ENCODE data around the gene NELFA. TPM values are rescaled to one million over a fixed set of nuclear protein-coding genes. Genes with fewer than 3 reads are reported as not detected.

Gene NELFA
- total RNA-seq, 1 experiment from 2014 or later = 58.3 TPM

DNA sequence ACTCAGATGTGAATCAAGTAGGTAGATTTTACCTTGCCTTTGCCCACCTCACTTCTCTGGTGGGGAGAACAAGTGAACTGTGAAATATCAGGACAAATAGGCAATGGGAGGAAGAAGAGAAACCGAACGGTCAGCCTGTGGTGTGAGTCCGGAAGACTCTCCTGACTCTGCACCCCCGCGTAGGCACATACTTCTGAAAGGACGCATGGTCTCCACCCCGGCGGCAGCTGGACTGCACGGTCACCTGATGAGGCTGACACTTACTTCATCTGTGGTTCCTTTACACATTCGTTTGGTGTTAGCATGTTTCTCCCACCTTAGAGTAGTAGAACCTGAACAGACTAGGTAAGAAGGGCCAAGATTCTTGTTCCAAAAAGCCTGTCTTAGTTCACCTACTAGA lies 58.4 kb downstream of the NELFA start:
- H3K36me3 ChIP-seq (ENCODE audit: insufficient read depth, low read length, poor library complexity, severe bottlenecking) = peaks cover 75% of the 10 kb centered on the region
- TF ChIP-seq, protein P1, sequence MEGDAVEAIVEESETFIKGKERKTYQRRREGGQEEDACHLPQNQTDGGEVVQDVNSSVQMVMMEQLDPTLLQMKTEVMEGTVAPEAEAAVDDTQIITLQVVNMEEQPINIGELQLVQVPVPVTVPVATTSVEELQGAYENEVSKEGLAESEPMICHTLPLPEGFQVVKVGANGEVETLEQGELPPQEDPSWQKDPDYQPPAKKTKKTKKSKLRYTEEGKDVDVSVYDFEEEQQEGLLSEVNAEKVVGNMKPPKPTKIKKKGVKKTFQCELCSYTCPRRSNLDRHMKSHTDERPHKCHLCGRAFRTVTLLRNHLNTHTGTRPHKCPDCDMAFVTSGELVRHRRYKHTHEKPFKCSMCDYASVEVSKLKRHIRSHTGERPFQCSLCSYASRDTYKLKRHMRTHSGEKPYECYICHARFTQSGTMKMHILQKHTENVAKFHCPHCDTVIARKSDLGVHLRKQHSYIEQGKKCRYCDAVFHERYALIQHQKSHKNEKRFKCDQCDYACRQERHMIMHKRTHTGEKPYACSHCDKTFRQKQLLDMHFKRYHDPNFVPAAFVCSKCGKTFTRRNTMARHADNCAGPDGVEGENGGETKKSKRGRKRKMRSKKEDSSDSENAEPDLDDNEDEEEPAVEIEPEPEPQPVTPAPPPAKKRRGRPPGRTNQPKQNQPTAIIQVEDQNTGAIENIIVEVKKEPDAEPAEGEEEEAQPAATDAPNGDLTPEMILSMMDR (conservative IDR thresholded peaks at IDR 0.05; ENCODE audit: low read depth, low read length) = no peak
- TF ChIP-seq EZH2 (IDR thresholded peaks at IDR 0.05; ENCODE audit: borderline replicate concordance, low read depth, low read length, poor library complexity, severe bottlenecking) = no peak
- CTCF ChIA-PET = no interaction called here

DNA sequence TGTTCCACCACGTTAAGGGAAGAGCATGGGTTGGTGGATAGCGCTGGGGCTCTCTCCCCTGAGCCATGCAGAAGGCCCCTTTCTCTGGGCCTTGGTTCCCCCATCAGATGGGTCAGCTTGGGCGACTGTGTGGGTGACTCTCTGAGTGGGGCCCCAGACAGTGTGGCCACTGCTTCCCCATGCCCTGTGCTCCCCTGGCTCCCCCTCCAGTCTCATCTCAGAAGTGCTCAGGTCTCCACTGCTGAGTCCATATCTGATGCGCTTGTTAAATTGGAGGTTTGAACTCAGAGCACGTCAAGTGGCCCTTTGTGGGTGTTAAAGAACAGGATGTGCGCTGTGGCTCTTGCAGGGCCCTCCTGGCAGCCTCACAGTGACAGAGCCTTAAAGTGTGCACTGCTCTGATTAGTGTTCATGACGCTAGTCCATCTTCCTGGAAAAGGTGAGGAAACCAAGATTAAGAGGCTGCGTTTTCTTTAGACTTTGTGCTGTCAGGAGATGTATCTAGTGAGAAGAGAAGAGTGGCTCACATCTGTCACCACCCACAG lies 59.8 kb downstream of the NELFA start:
- no peak for TF ChIP-seq EZH2 (IDR thresholded peaks at IDR 0.05; ENCODE audit: borderline replicate concordance, low read depth, low read length, poor library complexity, severe bottlenecking)
- TF ChIP-seq, protein P1 (conservative IDR thresholded peaks at IDR 0.05; ENCODE audit: low read depth, low read length) = no peak
- intact Hi-C loops (cut with micrococcal nuclease; ENCODE audit: unreplicated experiment) = no loop called here
- DNase-seq (ENCODE audit: low spot score) = no peak
- no peaks in the 10 kb centered on the region for H3K9me3 ChIP-seq (ENCODE audit: low read depth, low read length, poor library complexity, severe bottlenecking)
- H3K4me1 ChIP-seq (ENCODE audit: insufficient read depth, low read length, poor library complexity, severe bottlenecking) = no peaks in the 10 kb centered on the region
- no TSS peak for BruUV-seq (replicated peaks)
- peaks cover 74% of the 10 kb centered on the region for H3K36me3 ChIP-seq (ENCODE audit: insufficient read depth, low read length, poor library complexity, severe bottlenecking)
- no peak overlapping the region for H3K4me3 ChIP-seq (ENCODE audit: low read depth, low read length, poor library complexity, severe bottlenecking)
- POLR2A ChIA-PET (ENCODE audit: low non-redundant PET) = no interaction called here
- CTCF ChIA-PET = no interaction called here
- H3K27me3 ChIP-seq (replicated peaks; ENCODE audit: insufficient read depth, low read depth, low read length, poor library complexity) = no peaks in the 10 kb centered on the region
- H3K27ac ChIP-seq (ENCODE audit: low read depth, low read length, poor library complexity, severe bottlenecking) = no peak overlapping the region

More for the DNA sequence above, 58.4 kb downstream of the NELFA start:
- BruUV-seq (replicated peaks) = no TSS peak
- Histone ChIP-seq H3K27ac (ENCODE audit: low read depth, low read length, poor library complexity, severe bottlenecking) (no peak overlapping the region), H3K27me3 (replicated peaks; ENCODE audit: insufficient read depth, low read depth, low read length, poor library complexity) (no peaks in the 10 kb centered on the region), H3K9me3 (ENCODE audit: low read depth, low read length, poor library complexity, severe bottlenecking) (no peaks in the 10 kb centered on the region), H3K4me1 (ENCODE audit: insufficient read depth, low read length, poor library complexity, severe bottlenecking) (no peaks in the 10 kb centered on the region), H3K4me3 (ENCODE audit: low read depth, low read length, poor library complexity, severe bottlenecking) (no peak overlapping the region)
- DNase-seq (ENCODE audit: low spot score) = no peak
- POLR2A ChIA-PET (ENCODE audit: low non-redundant PET) = no interaction called here
- intact Hi-C loops (cut with micrococcal nuclease; ENCODE audit: unreplicated experiment) = no loop called here

- CTCF ChIA-PET = no interaction called here
- Histone ChIP-seq H3K27me3 (replicated peaks; ENCODE audit: insufficient read depth, low read depth, low read length, poor library complexity) (no peaks in the 10 kb centered on the region), H3K36me3 (ENCODE audit: insufficient read depth, low read length, poor library complexity, severe bottlenecking) (peaks cover 75% of the 10 kb centered on the region), H3K4me3 (ENCODE audit: low read depth, low read length, poor library complexity, severe bottlenecking) (no peak overlapping the region), H3K4me1 (ENCODE audit: insufficient read depth, low read length, poor library complexity, severe bottlenecking) (no peaks in the 10 kb centered on the region), H3K27ac (ENCODE audit: low read depth, low read length, poor library complexity, severe bottlenecking) (no peak overlapping the region), H3K9me3 (ENCODE audit: low read depth, low read length, poor library complexity, severe bottlenecking) (no peaks in the 10 kb centered on the region)
- no peak for DNase-seq (ENCODE audit: low spot score)
- TF ChIP-seq, protein P1 (conservative IDR thresholded peaks at IDR 0.05; ENCODE audit: low read depth, low read length) = no peak
- no peak for TF ChIP-seq EZH2 (IDR thresholded peaks at IDR 0.05; ENCODE audit: borderline replicate concordance, low read depth, low read length, poor library complexity, severe bottlenecking)
- intact Hi-C loops (cut with micrococcal nuclease; ENCODE audit: unreplicated experiment) = no loop called here
- no TSS peak for BruUV-seq (replicated peaks)
- POLR2A ChIA-PET (ENCODE audit: low non-redundant PET) = no interaction called here
These were observed 60.5 kb downstream of the NELFA start for GRCh38 chr4:1948232-1948631.
